ENCODE data around the gene RET.

RET gene

DNA sequence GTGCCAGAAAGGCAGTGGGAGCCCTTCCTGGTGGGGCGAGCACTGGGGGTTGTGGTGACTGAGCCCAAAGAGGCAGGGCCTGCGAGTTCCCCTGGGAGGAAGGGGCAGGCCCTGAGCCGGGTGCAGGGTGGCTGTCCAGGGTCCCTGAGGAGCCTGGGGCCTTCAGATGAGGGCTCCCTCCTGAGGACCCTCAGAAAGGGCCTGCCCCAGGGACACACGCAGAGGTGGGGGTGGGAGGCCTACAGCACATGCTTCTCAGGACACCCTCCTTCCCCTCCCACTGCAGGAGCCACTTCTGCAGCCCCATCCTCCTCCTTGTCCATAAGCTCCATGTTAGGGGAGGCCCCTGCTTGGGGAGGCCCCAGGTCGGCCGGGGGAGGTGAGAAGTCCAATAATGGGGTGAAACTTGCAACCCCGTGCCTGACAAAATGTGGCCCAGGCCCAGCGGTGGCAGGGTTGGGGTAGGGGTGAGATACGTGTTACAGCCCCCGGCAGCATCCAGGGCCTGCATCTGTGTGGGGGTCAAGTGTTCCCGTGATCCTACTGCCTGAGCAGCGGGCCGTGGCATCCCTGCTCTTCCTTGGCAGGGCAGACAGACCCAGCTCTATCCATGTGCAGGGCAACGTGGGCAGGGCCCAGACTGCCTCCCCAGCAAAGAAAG lies 31.8 kb upstream of the RET start:
- no peak for DNase-seq

- no peak for DNase-seq
These were observed 31.1 kb upstream of the RET start for GRCh38 chr10:43045631-43046287.

- DNase-seq: no peak
These were observed 30.4 kb upstream of the RET start for GRCh38 chr10:43046288-43046991.

DNA sequence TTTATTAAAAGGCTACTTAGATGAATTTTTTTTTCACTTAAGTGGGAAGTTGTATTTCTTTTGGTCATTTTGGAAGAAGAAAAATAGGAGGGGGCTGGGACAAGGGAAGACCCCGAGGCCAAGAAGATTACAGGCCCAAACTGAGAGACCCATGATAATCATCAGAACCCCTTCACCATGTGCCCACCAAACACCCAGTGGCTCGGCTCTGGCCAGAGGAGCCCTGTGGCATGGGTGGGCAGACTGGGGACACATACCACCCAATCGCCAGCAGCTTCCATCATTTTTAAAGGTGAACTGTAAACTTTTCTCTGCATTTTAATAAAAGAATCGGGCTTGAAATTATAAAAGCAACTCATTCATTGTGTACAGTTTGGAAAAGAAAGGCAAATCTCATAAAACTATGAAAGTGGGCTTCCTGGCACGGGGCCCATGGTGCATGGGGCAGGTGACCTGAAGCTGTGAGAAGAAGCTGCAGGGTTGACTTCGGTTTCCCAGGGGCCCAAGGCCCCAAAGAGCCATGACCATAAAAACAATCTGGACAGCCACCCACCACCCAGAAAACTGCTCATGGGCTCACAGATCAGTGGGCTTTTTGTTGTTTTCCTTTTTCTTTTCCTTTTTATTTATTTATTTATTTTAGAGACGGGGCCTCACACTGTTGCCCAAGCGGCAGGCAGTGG lies 29.4 kb upstream of the RET start:
- no peak for DNase-seq

GRCh38 chr10:43048301-43049051 lies 28.4 kb upstream of the RET start:
- DNase-seq: no peak

GRCh38 chr10:43049081-43049551 lies 27.8 kb upstream of the RET start:
- no peak for DNase-seq

- DNase-seq: no peak
These were observed 26.9 kb upstream of the RET start for GRCh38 chr10:43050011-43050410.

- no peak for DNase-seq
These were observed 23.0 kb upstream of the RET start for GRCh38 chr10:43053825-43054224.

DNA sequence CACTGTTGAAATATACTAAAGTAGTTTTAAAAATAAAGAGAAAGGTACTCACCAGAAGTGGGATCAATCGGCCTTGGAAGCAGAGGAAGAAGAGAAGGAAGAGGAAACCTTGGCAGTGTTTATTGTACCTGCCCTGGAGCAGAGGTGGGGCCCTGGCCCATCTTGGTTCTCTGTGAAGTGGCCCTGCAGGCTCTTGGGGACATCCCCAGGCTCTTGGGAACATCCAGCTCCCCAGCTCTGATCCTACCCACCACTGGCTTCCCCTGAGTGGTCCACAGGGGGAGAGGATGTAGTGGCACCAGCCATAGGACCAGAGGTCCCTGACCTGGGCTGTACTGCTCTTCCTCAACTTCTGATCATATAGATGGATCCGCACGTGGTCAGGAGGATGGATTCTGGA lies 22.3 kb upstream of the RET start:
- no peak for DNase-seq

DNA sequence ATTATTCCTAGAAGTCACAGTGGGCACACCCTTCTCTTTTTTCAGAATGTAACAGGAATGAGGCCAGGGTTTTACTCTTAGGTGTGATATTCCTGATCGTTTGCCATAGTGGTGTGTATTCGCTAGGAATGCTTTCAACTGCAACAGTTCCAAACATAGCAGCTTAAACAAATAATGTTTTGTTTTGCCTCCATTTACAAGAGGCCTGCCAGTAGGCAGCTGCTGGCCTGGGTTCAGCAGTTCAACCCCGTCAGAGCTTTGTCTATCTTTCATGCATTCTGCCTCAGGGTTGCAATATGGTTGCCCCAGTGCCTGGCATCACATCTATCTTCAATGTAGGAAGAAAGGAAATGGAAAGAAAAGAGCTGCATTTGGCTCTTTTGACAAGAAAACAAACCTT lies 21.7 kb upstream of the RET start:
- no peak for DNase-seq

- no peak for DNase-seq
These were observed 20.8 kb upstream of the RET start for GRCh38 chr10:43055991-43056567.

- no peak for DNase-seq
These were observed 20.3 kb upstream of the RET start for GRCh38 chr10:43056568-43057011.

DNA sequence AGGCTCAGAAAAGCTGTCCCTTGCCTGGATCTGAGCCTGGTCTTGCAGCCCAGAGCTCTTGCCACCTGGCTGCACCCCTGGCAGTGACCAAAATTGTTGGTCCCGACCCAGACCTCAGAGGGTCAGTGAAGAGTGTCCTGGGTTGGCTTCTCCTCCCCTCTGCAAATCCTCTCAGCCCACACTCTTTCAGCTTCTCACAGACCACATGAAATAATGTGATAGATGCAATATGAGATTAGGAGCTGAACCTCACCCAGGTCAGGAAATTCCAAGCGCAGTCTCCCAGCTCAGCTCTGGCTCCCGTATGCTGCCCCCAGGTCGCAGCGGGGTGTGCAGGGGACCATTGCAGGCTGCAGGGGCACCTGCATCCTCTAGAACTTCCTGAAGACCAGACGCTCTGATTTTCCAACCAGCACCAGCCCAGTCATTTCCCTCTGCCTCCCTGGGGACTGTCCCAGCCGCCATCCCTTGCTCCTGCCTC lies 19.6 kb upstream of the RET start:
- DNase-seq: no peak

GRCh38 chr10:43057831-43058340 lies 19.0 kb upstream of the RET start:
- no peak for DNase-seq

DNA sequence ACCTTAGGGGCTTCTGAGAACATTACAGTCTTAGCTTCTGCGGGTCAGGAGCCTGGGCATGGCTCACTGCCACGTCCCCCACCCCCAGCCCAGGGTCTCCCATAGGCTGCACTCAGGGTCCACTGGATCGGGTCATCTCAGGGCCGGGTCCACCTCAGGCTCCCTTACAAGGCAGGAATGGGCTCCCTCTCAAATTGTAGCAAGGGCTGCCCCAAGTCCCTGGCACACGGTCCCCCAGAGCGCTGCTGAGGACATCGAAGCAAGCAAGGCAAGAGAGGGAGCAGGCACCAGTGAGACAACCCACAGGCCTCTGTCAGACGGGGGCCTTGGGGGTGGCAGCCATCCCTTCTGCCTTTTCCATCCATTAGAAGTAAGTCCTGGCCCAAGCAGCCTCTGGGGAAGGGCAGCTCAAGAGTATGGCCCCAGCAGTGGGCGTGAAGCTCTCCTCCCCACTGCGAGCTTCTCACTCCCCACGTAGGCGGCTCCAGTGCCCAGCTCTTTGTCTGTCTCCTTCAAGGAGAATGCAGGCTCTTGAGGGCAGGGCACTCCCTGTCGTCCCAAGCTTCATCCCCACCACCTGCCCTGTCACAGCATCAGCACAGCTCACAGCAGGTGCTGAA lies 18.0 kb upstream of the RET start:
- no peak for DNase-seq

GRCh38 chr10:43059336-43059720 lies 17.5 kb upstream of the RET start:
- DNase-seq: no peak

- DNase-seq: no peak
These were observed 17.0 kb upstream of the RET start for GRCh38 chr10:43059828-43060227.

DNA sequence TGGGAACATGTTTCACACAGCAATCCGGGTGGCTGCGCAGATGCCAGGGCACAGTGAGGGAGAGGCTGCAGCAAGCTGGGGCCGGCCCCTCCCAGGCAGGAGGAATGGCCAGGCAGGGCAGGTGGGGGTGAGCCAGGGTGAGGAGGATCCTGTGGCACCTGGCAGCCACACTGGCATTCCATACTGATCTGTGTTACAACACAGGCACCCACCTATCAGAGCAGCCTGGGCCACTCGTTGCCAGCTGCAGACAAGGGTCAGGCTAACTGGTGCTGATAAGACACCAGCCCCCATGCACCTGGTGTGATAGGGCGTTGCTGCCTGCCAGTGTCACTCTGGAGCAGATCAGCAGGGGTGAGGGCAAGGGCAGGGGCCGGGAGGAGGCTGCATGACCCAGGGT lies 16.6 kb upstream of the RET start:
- DNase-seq: no peak

- no peak for DNase-seq
These were observed 15.5 kb upstream of the RET start for GRCh38 chr10:43061331-43061730.

DNA sequence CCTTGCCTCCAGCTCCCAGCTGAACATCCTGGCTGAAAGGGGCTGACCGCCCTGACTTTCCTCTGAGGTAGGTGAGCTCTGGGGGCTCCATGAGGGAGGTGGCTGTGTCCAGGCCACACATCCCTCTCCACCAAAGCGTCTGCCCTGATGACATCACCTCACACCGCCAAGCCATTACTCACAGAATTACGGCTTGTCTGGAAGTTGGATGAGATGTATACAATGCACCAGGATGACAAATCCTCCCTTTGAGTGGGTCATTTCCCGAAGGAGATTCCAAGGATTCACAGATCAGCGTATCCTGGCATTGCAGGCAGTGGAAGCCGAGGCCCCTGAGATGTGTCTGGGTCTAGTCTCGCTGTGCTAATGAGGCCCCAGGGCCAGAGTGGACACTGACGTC lies 15.1 kb upstream of the RET start:
- DNase-seq: no peak

DNA sequence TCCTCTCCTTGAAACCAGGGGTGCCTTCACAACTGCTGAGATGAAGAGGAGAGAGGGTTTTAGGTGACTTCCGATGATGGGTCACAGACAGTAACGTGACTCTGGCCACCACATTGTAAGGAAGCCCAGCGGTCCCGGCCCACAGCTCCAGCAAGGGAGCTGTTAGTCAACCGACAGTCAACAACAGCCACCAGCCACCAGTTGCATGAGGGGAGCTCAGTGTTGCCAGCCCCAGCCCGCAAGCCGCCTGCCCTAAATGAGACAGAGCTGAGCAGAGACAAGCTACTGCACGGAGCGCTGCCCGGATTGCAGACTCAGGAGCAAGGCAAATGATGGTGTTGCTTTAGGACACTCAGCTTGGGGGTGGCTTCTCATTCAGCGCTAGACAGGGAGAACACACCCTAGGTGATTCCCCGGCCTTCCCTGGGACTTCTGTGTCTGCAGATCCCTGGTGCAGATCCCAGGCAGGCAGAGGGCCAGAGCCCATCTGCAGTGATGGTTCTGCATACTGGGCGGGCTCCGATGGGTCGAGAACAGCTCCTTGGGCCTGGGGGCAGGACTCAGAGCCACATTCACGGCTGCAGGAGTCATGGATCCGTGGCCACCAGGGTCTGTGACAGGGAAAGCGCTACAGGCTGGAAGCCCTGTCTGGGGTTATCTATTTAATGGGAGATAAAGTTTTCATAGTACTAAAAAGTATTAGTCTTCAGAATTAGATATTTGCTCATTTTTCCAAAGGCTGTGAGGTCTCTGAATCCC lies 14.3 kb upstream of the RET start:
- no peak for DNase-seq
